ENCODE measurements around the gene RASSF3. TPM values are rescaled to one million over a fixed set of nuclear protein-coding genes. Genes with fewer than 3 reads are reported as not detected.

The RASSF3 gene
- total and polyA plus RNA-seq, 2 of the 13 experiments (the other 11 are each of a cell fraction or from before 2014, with no cell fraction given): 15.5 to 16.0 TPM

- TF ChIP-seq ZNF609 (CRISPR knock-in tag; IDR thresholded peaks at IDR 0.05; ENCODE audit: borderline replicate concordance) (peak; percentile 44; the same call in 1 of the 2 replicates), ZNF768 (CRISPR knock-in tag; IDR thresholded peaks at IDR 0.05) (peak; percentile 42; the same call in 1 of the 2 replicates), CBX5 (CRISPR knock-in tag; IDR thresholded peaks at IDR 0.05; ENCODE audit: borderline replicate concordance) (0 out of 2 replicates have a peak, but pooled peaks have one; percentile 26), CREM (IDR thresholded peaks at IDR 0.05) (peak; percentile 34; the same call in 1 of the 2 replicates), CREM (CRISPR knock-in tag; IDR thresholded peaks at IDR 0.05) (no peak), SNAPC5 (CRISPR knock-in tag; IDR thresholded peaks at IDR 0.05; ENCODE audit: borderline replicate concordance) (no peak), AGO2 (optimal IDR thresholded peaks at IDR 0.05; ENCODE audit: low read depth, low read length) (no peak), ZBTB43 (CRISPR knock-in tag; conservative IDR thresholded peaks at IDR 0.05) (0 out of 2 replicates have a peak, but pooled peaks have one; percentile 59), SOX6 (IDR thresholded peaks at IDR 0.05) (no peak), SOX6 (CRISPR knock-in tag; IDR thresholded peaks at IDR 0.05) (peak; percentile 49; the same call in 1 of the 2 replicates), MXD4 (CRISPR knock-in tag; IDR thresholded peaks at IDR 0.05) (no peak), TFDP1 (CRISPR knock-in tag; IDR thresholded peaks at IDR 0.05; ENCODE audit: borderline replicate concordance) (peak; percentile 83; the same call in 1 of the 2 replicates), MED1 (CRISPR knock-in tag; IDR thresholded peaks at IDR 0.05) (peak; percentile 24; the same call in 1 of the 2 replicates), TARDBP (CRISPR knock-in tag; IDR thresholded peaks at IDR 0.05) (0 out of 2 replicates have a peak, but pooled peaks have one; percentile 52), ZNF232 (CRISPR knock-in tag; IDR thresholded peaks at IDR 0.05; ENCODE audit: borderline replicate concordance) (no peak), ZNF619 (CRISPR knock-in tag; IDR thresholded peaks at IDR 0.05) (no peak), MLX (CRISPR knock-in tag; IDR thresholded peaks at IDR 0.05) (0 out of 2 replicates have a peak, but pooled peaks have one; percentile 46), ZNF678 (CRISPR knock-in tag; IDR thresholded peaks at IDR 0.05) (no peak), KDM6A (CRISPR knock-in tag; IDR thresholded peaks at IDR 0.05; ENCODE audit: low read depth) (0 out of 2 replicates have a peak, but pooled peaks have one; percentile 10), MAX (IDR thresholded peaks at IDR 0.05) (peak; percentile 83), ZNF431 (CRISPR knock-in tag; IDR thresholded peaks at IDR 0.05; ENCODE audit: borderline replicate concordance, low read depth) (no peak), ZBTB20 (CRISPR knock-in tag; IDR thresholded peaks at IDR 0.05; ENCODE audit: borderline replicate concordance, low read depth) (0 out of 2 replicates have a peak, but pooled peaks have one; percentile 27), ZNF10 (CRISPR knock-in tag; IDR thresholded peaks at IDR 0.05; ENCODE audit: borderline replicate concordance, low read depth) (no peak)
These were observed 59.1 kb downstream of the RASSF3 start (continued) for GRCh38 chr12:64669270-64669842.

Data from HepG2 (cell line).